Measurements from ENCODE around the gene M6PR. TPM values are rescaled to one million over a fixed set of nuclear protein-coding genes. Genes with fewer than 3 reads are reported as not detected.
A peak's percentile ranks its signal among the peaks of the same experiment; 100 is the strongest.

Gene M6PR
- total RNA-seq, 5 donors from 2014 or later (not counting 1 experiment from before 2014, with no cell fraction given): 162 to 189 (median 187) TPM

DNA sequence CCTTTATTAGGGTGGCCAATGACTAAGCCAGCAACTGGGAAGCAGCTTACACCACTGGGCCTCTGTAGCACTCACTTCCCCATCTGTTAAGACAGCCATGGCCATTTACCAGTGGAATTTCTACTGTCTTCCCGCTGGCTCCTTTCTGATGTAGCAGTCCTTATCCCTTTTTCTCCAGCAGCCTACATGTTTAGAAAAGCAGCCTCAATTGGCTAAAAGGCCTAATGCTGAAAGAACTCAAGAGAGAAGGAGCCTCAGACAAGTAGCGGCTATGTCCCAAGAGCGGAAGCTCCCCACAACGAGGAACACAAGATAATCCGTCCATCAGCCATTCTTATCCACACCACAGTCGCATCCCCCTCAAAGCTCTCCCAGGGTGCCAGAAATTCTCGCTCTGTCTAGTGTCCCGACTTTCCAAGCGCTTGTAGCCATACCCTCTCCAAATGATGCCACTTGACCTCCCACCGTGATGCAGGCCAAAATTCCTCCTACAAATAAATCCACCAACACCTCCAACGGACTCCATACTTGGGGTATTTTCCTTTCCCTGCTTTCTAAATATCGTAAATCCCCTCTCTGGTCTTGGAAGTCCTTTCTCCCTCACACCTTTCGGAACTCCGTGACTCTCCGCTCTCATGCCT, 624 bp downstream of the M6PR start:
- no peak for ATAC-seq (replicated peaks in 1 of 4)
- Histone ChIP-seq H3K4me3 (ENCODE audit: control insufficient read depth in 1 of 2, extremely low read depth in 1 of 2, low read length in 1 of 2) (peak overlapping the region; percentile 84 to 95), H3K9me3 (no peaks in the 10 kb centered on the region), H3K4me1 (ENCODE audit: control insufficient read depth in 1 of 2, extremely low read depth in 1 of 2, insufficient read depth in 2 of 2, low read length in 2 of 2) (peaks cover 40 to 42% of the 10 kb centered on the region in 2 experiments), H3K27me3 (replicated peaks in 1 of 2; ENCODE audit: control insufficient read depth in 2 of 2, extremely low read depth in 1 of 2, insufficient read depth in 2 of 2, low read length in 1 of 2) (no peaks in the 10 kb centered on the region), H3K27ac (ENCODE audit: low read length) (peak overlapping the region; percentile 97), H3K36me3 (ENCODE audit: control insufficient read depth in 2 of 2, extremely low read depth in 1 of 2, insufficient read depth in 1 of 2, low read length in 1 of 2) (peaks cover 2 to 22% of the 10 kb centered on the region in 2 donors)
- WGBS (ENCODE audit: insufficient coverage): under 1% methylated on average over 15 of the region's 15 CpGs
- ChIA-PET POLR2A (interaction anchor here (0.5 to 1.7 kb wide), 6 partner anchors 27 to 833 kb away, joined by 3 to 8 read pairs (median 3); no protein-coding TSS in a partner anchor), CTCF (interaction anchor here (0.6 to 5.3 kb wide), 26 partner anchors 10 to 304 kb away, joined by 3 to 119 read pairs (median 5); partner anchors contain the start of genes KLRG1 (in 1 of the 2) and PHC1 (in 1 of the 2))
- Mint-ChIP-seq H3K27me3 (no peaks in the 10 kb centered on the region), H3K4me1 (peaks cover 59 to 76% (median 63%) of the 10 kb centered on the region in 3 donors), H3K27ac (peak overlapping the region; percentile 89 to 97), H3K4me3 (peak overlapping the region; percentile 90 to 95 (median 91)), H3K9me3 (peaks cover 0 to 7% (median 4%) of the 10 kb centered on the region in 3 donors), H3K36me3 (peaks cover 15% of the 10 kb centered on the region)
- peak in 3 of 35 experiments; percentile 11 to 38 (median 13) for DNase-seq

DNA sequence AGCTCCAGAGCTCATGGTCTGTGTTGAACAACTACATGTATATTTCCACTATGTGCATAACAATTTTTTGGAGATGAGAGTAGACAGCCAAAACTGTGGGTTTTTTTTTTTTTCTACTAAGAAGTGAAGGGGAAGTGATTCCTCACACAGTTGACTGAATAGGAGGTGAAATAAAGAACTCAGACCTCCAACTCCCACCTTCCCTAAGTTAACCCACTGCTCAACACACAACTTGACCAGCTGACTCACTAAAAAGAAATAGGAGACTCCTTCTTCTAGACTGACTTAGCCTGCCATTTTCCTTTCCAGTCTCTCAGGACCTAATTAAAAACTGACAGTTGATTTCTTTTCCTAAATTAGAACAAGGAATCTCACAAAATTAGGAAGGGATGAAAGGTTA, 1.7 kb downstream of the M6PR start:
- H3K4me1 ChIP-seq (ENCODE audit: control insufficient read depth in 1 of 2, extremely low read depth in 1 of 2, insufficient read depth in 2 of 2, low read length in 2 of 2): peaks cover 30 to 32% of the 10 kb centered on the region in 2 experiments
- peaks cover 48 to 65% (median 52%) of the 10 kb centered on the region in 3 donors for H3K4me1 Mint-ChIP-seq
- H3K36me3 ChIP-seq (ENCODE audit: control insufficient read depth in 2 of 2, extremely low read depth in 1 of 2, insufficient read depth in 1 of 2, low read length in 1 of 2): peaks cover 2 to 33% of the 10 kb centered on the region in 2 donors
- ATAC-seq (replicated peaks in 1 of 4) (no peak), DNase-seq (no peak)
- no peaks in the 10 kb centered on the region for H3K27me3 ChIP-seq (replicated peaks in 1 of 2; ENCODE audit: control insufficient read depth in 2 of 2, extremely low read depth in 1 of 2, insufficient read depth in 2 of 2, low read length in 1 of 2)
- ChIA-PET CTCF (interaction anchor here (0.7 to 5.3 kb wide), 5 partner anchors 16 to 101 kb away, joined by 3 to 119 read pairs (median 10); no protein-coding TSS in a partner anchor), POLR2A (interaction anchor here in 1 of 2 donors (0.8 kb wide), 1 partner anchor 1666 kb away, joined by 3 read pairs; the partner anchor contains the start of gene MAGOHB)
- H3K4me3 ChIP-seq (ENCODE audit: control insufficient read depth in 1 of 2, extremely low read depth in 1 of 2, low read length in 1 of 2): no peak overlapping the region
- H3K27me3 Mint-ChIP-seq: no peaks in the 10 kb centered on the region
- H3K27ac Mint-ChIP-seq: peak overlapping the region; percentile 94 to 97
- H3K4me3 Mint-ChIP-seq: peak overlapping the region in 2 of 3 donors; percentile 5 to 95
- H3K27ac ChIP-seq (ENCODE audit: low read length): peak overlapping the region; percentile 97
- H3K9me3 ChIP-seq: no peaks in the 10 kb centered on the region
- peaks cover 0 to 2% (median 0%) of the 10 kb centered on the region in 3 donors for H3K9me3 Mint-ChIP-seq
- peaks cover 17% of the 10 kb centered on the region for H3K36me3 Mint-ChIP-seq

DNA sequence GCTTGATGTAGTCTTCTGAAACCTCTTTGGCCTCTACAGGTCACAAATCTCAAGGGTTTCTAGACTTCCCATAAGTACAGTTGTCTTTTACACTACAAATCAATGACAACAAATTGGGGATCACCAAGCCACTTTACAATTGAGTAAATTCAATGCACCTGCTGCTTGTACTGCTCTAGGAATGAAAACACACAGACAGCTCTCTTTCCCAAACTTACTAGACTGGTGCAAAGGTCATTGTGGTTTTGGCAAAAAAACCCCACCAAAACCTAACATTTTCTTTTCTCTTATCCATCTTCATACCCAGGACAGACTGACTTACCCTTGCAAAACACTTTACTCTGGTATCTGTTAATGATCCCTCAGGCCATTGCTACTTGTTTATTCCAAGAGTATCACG, 2.7 kb downstream of the M6PR start:
- Histone ChIP-seq H3K36me3 (ENCODE audit: control insufficient read depth in 2 of 2, extremely low read depth in 1 of 2, insufficient read depth in 1 of 2, low read length in 1 of 2) (peaks cover 2 to 43% of the 10 kb centered on the region in 2 donors), H3K4me1 (ENCODE audit: control insufficient read depth in 1 of 2, extremely low read depth in 1 of 2, insufficient read depth in 2 of 2, low read length in 2 of 2) (peaks cover 22% of the 10 kb centered on the region in 2 experiments), H3K9me3 (no peaks in the 10 kb centered on the region), H3K4me3 (ENCODE audit: control insufficient read depth in 1 of 2, extremely low read depth in 1 of 2, low read length in 1 of 2) (no peak overlapping the region), H3K27ac (ENCODE audit: low read length) (peak overlapping the region; percentile 97), H3K27me3 (replicated peaks in 1 of 2; ENCODE audit: control insufficient read depth in 2 of 2, extremely low read depth in 1 of 2, insufficient read depth in 2 of 2, low read length in 1 of 2) (no peaks in the 10 kb centered on the region)
- Mint-ChIP-seq H3K4me1 (peaks cover 38 to 55% (median 42%) of the 10 kb centered on the region in 3 donors), H3K36me3 (peaks cover 24% of the 10 kb centered on the region), H3K27me3 (no peaks in the 10 kb centered on the region), H3K4me3 (peak overlapping the region; percentile 5 to 95 (median 45)), H3K27ac (peak overlapping the region; percentile 94 to 97), H3K9me3 (no peaks in the 10 kb centered on the region)
- ChIA-PET POLR2A (interaction anchor here in 1 of 2 donors (0.8 kb wide), 1 partner anchor 1667 kb away, joined by 3 read pairs; the partner anchor contains the start of gene MAGOHB), CTCF (interaction anchor here (0.9 to 2.3 kb wide), 3 partner anchors 52 to 92 kb away, joined by 3 to 11 read pairs (median 10); no protein-coding TSS in a partner anchor)
- WGBS (ENCODE audit: insufficient coverage): no CpG with 5 or more reads among the region's 1 CpG
- DNase-seq: no peak
- no peak for ATAC-seq (replicated peaks in 1 of 4)

DNA sequence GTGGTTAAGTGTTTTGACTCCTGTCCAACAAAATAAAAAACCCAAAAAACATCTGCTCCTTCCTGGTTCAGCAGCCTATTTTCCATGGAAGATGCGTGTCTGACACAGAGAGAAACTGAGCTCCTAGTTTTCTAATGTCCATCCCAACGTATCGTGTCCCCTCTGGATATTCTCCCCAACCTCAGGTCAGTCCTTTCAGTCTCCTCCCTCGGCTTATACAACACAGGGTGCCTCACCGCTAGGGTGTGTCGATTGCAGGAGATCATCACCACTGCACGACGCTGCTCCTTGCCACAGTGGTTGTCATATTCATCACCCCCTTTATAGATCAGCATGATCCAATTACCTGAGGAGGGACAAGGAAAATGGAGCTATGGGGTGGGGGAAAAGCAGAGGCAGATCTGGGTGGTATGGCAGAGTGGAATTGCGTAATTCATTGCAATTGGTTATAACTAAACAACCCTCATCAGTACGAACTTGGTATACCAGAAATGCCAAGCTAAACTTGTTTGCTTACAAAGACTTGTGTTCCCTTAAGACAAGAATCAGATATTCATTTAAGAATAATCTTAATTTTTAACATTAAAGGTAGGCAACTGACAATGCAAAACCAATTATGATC, 5.8 kb downstream of the M6PR start:
- H3K36me3 Mint-ChIP-seq: peaks cover 35% of the 10 kb centered on the region
- H3K9me3 Mint-ChIP-seq: no peaks in the 10 kb centered on the region
- no peak for DNase-seq
- H3K27ac Mint-ChIP-seq: peak overlapping the region in 1 of 2 donors; percentile 31
- H3K4me3 Mint-ChIP-seq: no peak overlapping the region
- peaks cover 2 to 53% of the 10 kb centered on the region in 2 donors for H3K36me3 ChIP-seq (ENCODE audit: control insufficient read depth in 2 of 2, extremely low read depth in 1 of 2, insufficient read depth in 1 of 2, low read length in 1 of 2)
- ATAC-seq (replicated peaks in 1 of 4): no peak
- CTCF ChIA-PET: interaction anchor here (0.6 to 2.8 kb wide), 3 partner anchors 94 to 108 kb away, joined by 3 to 13 read pairs (median 3); no protein-coding TSS in a partner anchor
- POLR2A ChIA-PET: no interaction called here
- peaks cover 26 to 29% (median 27%) of the 10 kb centered on the region in 3 donors for H3K4me1 Mint-ChIP-seq
- H3K27me3 Mint-ChIP-seq: no peaks in the 10 kb centered on the region
- WGBS (ENCODE audit: insufficient coverage): 100% methylated on average over 2 of the region's 10 CpGs
- no peak overlapping the region for H3K27ac ChIP-seq (ENCODE audit: low read length)
- no peaks in the 10 kb centered on the region for H3K27me3 ChIP-seq (replicated peaks in 1 of 2; ENCODE audit: control insufficient read depth in 2 of 2, extremely low read depth in 1 of 2, insufficient read depth in 2 of 2, low read length in 1 of 2)
- no peak overlapping the region for H3K4me3 ChIP-seq (ENCODE audit: control insufficient read depth in 1 of 2, extremely low read depth in 1 of 2, low read length in 1 of 2)
- H3K9me3 ChIP-seq: no peaks in the 10 kb centered on the region
- H3K4me1 ChIP-seq (ENCODE audit: control insufficient read depth in 1 of 2, extremely low read depth in 1 of 2, insufficient read depth in 2 of 2, low read length in 2 of 2): peaks cover 13 to 17% of the 10 kb centered on the region in 2 experiments

DNA sequence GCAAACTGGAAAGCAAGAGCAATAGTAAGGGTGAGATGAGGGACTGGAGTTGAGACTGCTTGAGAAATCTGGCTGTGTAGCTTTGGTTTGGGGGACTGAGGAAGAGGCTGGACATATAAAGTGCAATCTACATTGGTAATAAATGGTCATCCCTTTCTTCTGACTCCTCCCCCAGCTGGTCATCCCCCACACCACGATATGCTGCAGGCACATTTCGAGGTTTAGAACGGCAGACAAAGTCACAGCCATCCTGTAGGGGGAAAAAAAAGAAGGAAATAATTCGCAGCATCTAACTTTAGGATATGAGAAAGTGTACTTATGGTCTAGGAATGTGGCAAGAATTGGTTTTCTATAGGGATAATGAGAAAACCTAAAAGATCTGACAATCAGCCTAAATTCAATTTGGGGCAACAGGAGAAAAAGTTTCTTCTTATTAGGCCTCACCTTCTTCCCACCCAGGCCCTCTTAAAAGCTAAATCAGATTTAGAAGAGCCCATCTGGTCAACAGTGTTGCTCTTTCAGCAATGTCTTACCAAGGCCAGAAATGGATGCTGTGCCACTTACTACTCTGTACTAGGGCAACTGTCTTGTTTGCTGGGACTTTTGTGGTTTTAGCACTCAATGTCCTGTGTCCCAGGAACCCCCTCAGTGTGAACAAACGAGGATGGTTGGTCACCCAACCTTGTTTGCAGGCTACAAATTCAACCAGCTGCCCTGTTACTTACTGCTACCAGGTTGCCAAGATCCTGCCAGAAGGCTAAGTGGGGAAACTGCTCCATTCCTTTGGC, 7.6 kb downstream of the M6PR start:
- H3K4me3 Mint-ChIP-seq: no peak overlapping the region
- no peaks in the 10 kb centered on the region for H3K9me3 ChIP-seq

More for the DNA sequence above, 7.6 kb downstream of the M6PR start:
- H3K27ac Mint-ChIP-seq: peak overlapping the region; percentile 68 to 76
- Histone ChIP-seq H3K27ac (ENCODE audit: low read length) (no peak overlapping the region), H3K36me3 (ENCODE audit: control insufficient read depth in 2 of 2, extremely low read depth in 1 of 2, insufficient read depth in 1 of 2, low read length in 1 of 2) (peaks cover 8 to 65% of the 10 kb centered on the region in 2 donors), H3K4me1 (ENCODE audit: control insufficient read depth in 1 of 2, extremely low read depth in 1 of 2, insufficient read depth in 2 of 2, low read length in 2 of 2) (peaks cover 0 to 3% of the 10 kb centered on the region in 2 experiments), H3K27me3 (replicated peaks in 1 of 2; ENCODE audit: control insufficient read depth in 2 of 2, extremely low read depth in 1 of 2, insufficient read depth in 2 of 2, low read length in 1 of 2) (no peaks in the 10 kb centered on the region), H3K4me3 (ENCODE audit: control insufficient read depth in 1 of 2, extremely low read depth in 1 of 2, low read length in 1 of 2) (no peak overlapping the region)
- no peaks in the 10 kb centered on the region for H3K27me3 Mint-ChIP-seq
- no peak for ATAC-seq (replicated peaks in 1 of 4)
- H3K4me1 Mint-ChIP-seq: peaks cover 9 to 12% (median 10%) of the 10 kb centered on the region in 3 donors
- no peaks in the 10 kb centered on the region for H3K9me3 Mint-ChIP-seq
- peaks cover 43% of the 10 kb centered on the region for H3K36me3 Mint-ChIP-seq
- DNase-seq: no peak
- 91% methylated on average over 4 of the region's 5 CpGs for WGBS (ENCODE audit: insufficient coverage)
- POLR2A ChIA-PET: interaction anchor here in 1 of 2 donors (0.7 kb wide), 1 partner anchor 71 kb away, joined by 3 read pairs; no protein-coding TSS in a partner anchor
- CTCF ChIA-PET: no interaction called here

All from T-cell (primary cell).